ENCODE data around the gene CRTAC1. TPM values are rescaled to one million over a fixed set of nuclear protein-coding genes. Genes with fewer than 3 reads are reported as not detected.
A peak's percentile ranks its signal among the peaks of the same experiment; 100 is the strongest.

The CRTAC1 gene
- total and polyA plus RNA-seq, 2 experiments from 2014 or later = 0.47 to 1.2 TPM

GRCh38 chr10:97931041-97931440, 99.4 kb downstream of the CRTAC1 start:
- no peak overlapping the region for H2AFZ ChIP-seq
- Mint-ChIP-seq H3K9me3 (no peaks in the 10 kb centered on the region), H3K4me3 (no peak overlapping the region), H3K27ac (no peak overlapping the region), H3K36me3 (ENCODE audit: low read depth) (no peaks in the 10 kb centered on the region), H3K27me3 (ENCODE audit: insufficient read depth, low read depth, poor library complexity) (peaks cover 8% of the 10 kb centered on the region), H3K4me1 (no peaks in the 10 kb centered on the region)
- no peaks in the 10 kb centered on the region for H4K20me1 ChIP-seq (replicated peaks; ENCODE audit: insufficient read depth)
- H3K27me3 ChIP-seq (ENCODE audit: insufficient read depth) = no peaks in the 10 kb centered on the region
- H3K79me2 ChIP-seq (replicated peaks; ENCODE audit: insufficient read depth) = no peaks in the 10 kb centered on the region
- no peak for TF ChIP-seq REST (IDR thresholded peaks at IDR 0.05; ENCODE audit: unreplicated experiment)
- no peak for TF ChIP-seq EZH2phosphoT487 (IDR thresholded peaks at IDR 0.05; ENCODE audit: unreplicated experiment)
- no peak for TF ChIP-seq EZH2 (IDR thresholded peaks at IDR 0.05; ENCODE audit: low read depth, unreplicated experiment)
- TF ChIP-seq ETS1 (IDR thresholded peaks at IDR 0.05) = no peak
- no peak for TF ChIP-seq CREB1 (CRISPR knock-in tag; IDR thresholded peaks at IDR 0.05; ENCODE audit: low read depth)
- H3K4me2 ChIP-seq = no peak overlapping the region
- ATAC-seq = no peak
- no peak for DNase-seq (ENCODE audit: low spot score)
- no peaks in the 10 kb centered on the region for H3K36me3 ChIP-seq (ENCODE audit: insufficient read depth)
- H3K4me1 ChIP-seq (ENCODE audit: insufficient read depth) = no peaks in the 10 kb centered on the region
- H3F3A ChIP-seq (replicated peaks; ENCODE audit: low read depth) = no peaks in the 10 kb centered on the region
- no peak overlapping the region for H3K4me3 ChIP-seq
- H3K27ac ChIP-seq (ENCODE audit: low read depth) = no peak overlapping the region
- no peaks in the 10 kb centered on the region for H3K9me2 ChIP-seq (ENCODE audit: insufficient read depth)

DNA sequence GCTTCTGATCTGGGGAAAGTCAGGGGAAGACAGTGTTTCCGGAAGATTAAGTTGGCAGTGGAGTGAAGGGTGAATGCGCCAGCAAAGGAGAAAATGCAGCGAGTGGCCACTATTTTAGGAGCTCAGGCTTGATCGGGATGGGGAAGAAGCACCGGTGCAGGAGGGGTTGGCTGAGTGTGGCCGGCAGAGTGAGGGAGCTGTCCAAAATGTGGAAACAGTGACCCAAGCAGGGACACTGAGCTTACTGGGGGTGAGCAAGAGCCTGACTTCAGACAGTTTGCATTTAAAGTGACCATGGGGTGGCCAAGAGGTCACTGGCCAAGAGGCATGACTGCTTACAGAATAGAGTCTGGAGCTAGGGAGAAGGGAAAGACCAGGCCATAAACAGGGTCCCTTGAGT, 101.5 kb downstream of the CRTAC1 start:
- H3K4me3 Mint-ChIP-seq = no peak overlapping the region
- no peak for DNase-seq (ENCODE audit: low spot score)

More for the DNA sequence above, 101.5 kb downstream of the CRTAC1 start:
- Histone ChIP-seq H2AFZ (no peak overlapping the region), H3K27me3 (ENCODE audit: insufficient read depth) (no peaks in the 10 kb centered on the region), H3K4me1 (ENCODE audit: insufficient read depth) (no peaks in the 10 kb centered on the region), H3K4me3 (no peak overlapping the region), H3K9me2 (ENCODE audit: insufficient read depth) (no peaks in the 10 kb centered on the region), H3K27ac (ENCODE audit: low read depth) (no peak overlapping the region), H4K20me1 (replicated peaks; ENCODE audit: insufficient read depth) (no peaks in the 10 kb centered on the region), H3K36me3 (ENCODE audit: insufficient read depth) (no peaks in the 10 kb centered on the region), H3F3A (replicated peaks; ENCODE audit: low read depth) (no peaks in the 10 kb centered on the region), H3K4me2 (no peak overlapping the region), H3K79me2 (replicated peaks; ENCODE audit: insufficient read depth) (no peaks in the 10 kb centered on the region)
- peak; percentile 38; the same call in 1 of the 3 replicates for ATAC-seq
- Mint-ChIP-seq H3K4me1 (no peaks in the 10 kb centered on the region), H3K9me3 (peaks cover 2% of the 10 kb centered on the region; the same call in 2 of the 3 replicates), H3K36me3 (ENCODE audit: low read depth) (no peaks in the 10 kb centered on the region; the same call in 2 of the 3 replicates), H3K27ac (no peak overlapping the region), H3K27me3 (ENCODE audit: insufficient read depth, low read depth, poor library complexity) (peaks cover 6% of the 10 kb centered on the region)
- TF ChIP-seq NANOG (IDR thresholded peaks at IDR 0.05; ENCODE audit: borderline replicate concordance) = no peak
- no peak for TF ChIP-seq POLR2AphosphoS5 (IDR thresholded peaks at IDR 0.05; ENCODE audit: low read depth)
- no peak for TF ChIP-seq EZH2phosphoT487 (IDR thresholded peaks at IDR 0.05; ENCODE audit: unreplicated experiment)
- TF ChIP-seq REST (IDR thresholded peaks at IDR 0.05; ENCODE audit: unreplicated experiment) = peak; percentile 54
- TF ChIP-seq STAT1 (IDR thresholded peaks at IDR 0.05; ENCODE audit: unreplicated experiment) = no peak
- no peak for TF ChIP-seq CTCF (conservative IDR thresholded peaks at IDR 0.05; ENCODE audit: low read depth in 2 of 2)
- no peak for TF ChIP-seq EZH2 (IDR thresholded peaks at IDR 0.05; ENCODE audit: low read depth, unreplicated experiment)

All from GM23338 (cell line).